Smooth muscle cell (in vitro differentiated cells): Measurements from ENCODE around the gene ART1. TPM values are rescaled to one million over a fixed set of nuclear protein-coding genes. Genes with fewer than 3 reads are reported as not detected.

Source experiments
- DNase-seq: peaks from one replicate; lab custom pipeline; 2025; ENCODE audit not compliant: unreplicated experiment; lab: John Stamatoyannopoulos, UW
- H2AFZ ChIP-seq: fragments of 200-600 bp; sonication (generic); 2 replicates; pipeline ENCODE4 v1.6.0; 2016; ENCODE audit warnings: antibody characterized with exemption, low read depth, mild to moderate bottlenecking
- H3F3A ChIP-seq: fragments of 200-600 bp; sonication (generic); 2 replicates; pipeline ENCODE4 v1.6.0; 2017; ENCODE audit warnings: antibody characterized with exemption, low read depth
- H3K27ac ChIP-seq: fragments of 200-600 bp; sonication (generic); 2 replicates; pipeline ENCODE4 v1.5.1; 2016; ENCODE audit warnings: low read depth, mild to moderate bottlenecking
- H3K27me3 ChIP-seq: fragments of 200-600 bp; sonication (generic); 2 replicates; pipeline ENCODE4 v1.6.1; 2016; ENCODE audit warnings: low read depth, mild to moderate bottlenecking
- H3K36me3 ChIP-seq: fragments of 200-600 bp; sonication (generic); 2 replicates; pipeline ENCODE4 v1.5.1; 2016; ENCODE audit warnings: low read depth
- H3K4me1 ChIP-seq: fragments of 200-600 bp; sonication (generic); 2 replicates; pipeline ENCODE4 v1.5.1; 2016; ENCODE audit warnings: low read depth
- H3K4me2 ChIP-seq: fragments of 200-600 bp; sonication (generic); 2 replicates; pipeline ENCODE4 v1.6.0; 2016; ENCODE audit warnings: mild to moderate bottlenecking
- H3K4me3 ChIP-seq: fragments of 200-600 bp; sonication (generic); 2 replicates; pipeline ENCODE4 v1.5.1; 2016; ENCODE audit warnings: mild to moderate bottlenecking
- H3K79me2 ChIP-seq: fragments of 200-600 bp; sonication (generic); 2 replicates; pipeline ENCODE4 v1.6.0; 2016; ENCODE audit warnings: low read depth, mild to moderate bottlenecking
- H3K9ac ChIP-seq: fragments of 200-600 bp; sonication (generic); 2 replicates; pipeline ENCODE4 v1.6.0; 2016; ENCODE audit warnings: low read depth
- H3K9me3 ChIP-seq: fragments of 200-600 bp; sonication (generic); replicated peaks from 2 replicates; pipeline ENCODE4 v1.5.1; 2016; ENCODE audit warnings: low read depth
- H4K20me1 ChIP-seq: fragments of 200-600 bp; sonication (generic); 2 replicates; pipeline ENCODE4 v1.6.0; 2016; ENCODE audit warnings: low read depth
- CTCF ChIP-seq: fragments of 200-600 bp; sonication (generic); IDR thresholded peaks from 2 replicates; pipeline ENCODE4 v1.5.1; 2017; ENCODE audit warnings: borderline replicate concordance, mild to moderate bottlenecking, antibody characterized with exemption; ENCODE audit not compliant: insufficient read depth, poor library complexity, severe bottlenecking
- WGBS: methylation state at CpG from one replicate; pipeline ENCODE4 v1.1.7; 2016; ENCODE audit warnings: low lambda C conversion rate; 5-methylcytosine and 5-hydroxymethylcytosine counted together
- polyA plus RNA-seq: library from polyadenylated mRNA; unstranded; fragments of >200 nt; fragmentation: Nextera tagmentation; extraction: Ambion mirVana; gene quantifications from 2 replicates; pipeline ENCODE4 v1.2.1, GENCODE V29; 2016
- small RNA-seq: library from RNA; depleted of rRNA; stranded (forward); fragments of <200 nt; gene quantifications from one replicate; pipeline ENCODE3, GENCODE V24; 2014
- total RNA-seq: library from RNA; depleted of rRNA; stranded (reverse); fragments of >200 nt; gene quantifications from 2 replicates; pipeline ENCODE4 v1.2.3, GENCODE V29; 2014

The ART1 gene
- total and polyA plus RNA-seq, 2 experiments from 2014 or later = not detected

GRCh38 chr11:3712274-3712673, 67.3 kb downstream of the ART1 start:
- no peak overlapping the region for H3K4me2 ChIP-seq
- peaks cover 28% of the 10 kb centered on the region for H3K36me3 ChIP-seq
- H2AFZ ChIP-seq = no peak overlapping the region
- peaks cover 9% of the 10 kb centered on the region for H3F3A ChIP-seq
- TF ChIP-seq CTCF = no peak
- no peak for DNase-seq
- H3K4me1 ChIP-seq = no peaks in the 10 kb centered on the region
- H3K27ac ChIP-seq = no peak overlapping the region
- WGBS = 87% methylated on average over 6 of the region's 6 CpGs
- no peak overlapping the region for H3K9ac ChIP-seq
- no peaks in the 10 kb centered on the region for H3K9me3 ChIP-seq
- no peaks in the 10 kb centered on the region for H3K27me3 ChIP-seq
- peaks cover 5% of the 10 kb centered on the region for H3K79me2 ChIP-seq
- H4K20me1 ChIP-seq = no peaks in the 10 kb centered on the region
- no peak overlapping the region for H3K4me3 ChIP-seq

Small RNA genes lying within 50 kb of the gene (small RNA-seq; reads per million reads assigned to genes)
- gene RF00019 = not detected

Other genes starting within 250 kb of the ART1 start
- gene ART5, start 3.1 kb upstream of the ART1 start, total RNA-seq = 3.5 and 4.8 TPM in 2 replicates
- gene ART5, start 3.1 kb upstream of the ART1 start, polyA plus RNA-seq = 2.4 and 5.2 TPM in 2 replicates
- gene CHRNA10, start 26.3 kb downstream of the ART1 start, total RNA-seq = 0.58 and 1.0 TPM in 2 replicates
- 0.41 and 2.3 TPM in 2 replicates for gene CHRNA10, start 26.3 kb downstream of the ART1 start, polyA plus RNA-seq
- 81.8 and 84.0 TPM in 2 replicates for gene NUP98, start 152.4 kb downstream of the ART1 start, total RNA-seq
- gene NUP98, start 152.4 kb downstream of the ART1 start, polyA plus RNA-seq = 15.8 and 19.6 TPM in 2 replicates
- gene PGAP2, start 163.4 kb downstream of the ART1 start, total RNA-seq = 8.7 and 9.5 TPM in 2 replicates
- gene PGAP2, start 163.4 kb downstream of the ART1 start, polyA plus RNA-seq = 10.9 and 22.9 TPM in 2 replicates
- gene RHOG, start 195.8 kb downstream of the ART1 start, total RNA-seq = 20.2 and 20.7 TPM in 2 replicates
- 32.7 and 51.3 TPM in 2 replicates for gene RHOG, start 195.8 kb downstream of the ART1 start, polyA plus RNA-seq
- 19.0 and 31.5 TPM in 2 replicates for gene STIM1, start 210.5 kb downstream of the ART1 start, total RNA-seq
- gene STIM1, start 210.5 kb downstream of the ART1 start, polyA plus RNA-seq = 15.3 and 25.3 TPM in 2 replicates